GM19452 (cell line): ENCODE data around the gene TBC1D22A.

Source experiments
- ATAC-seq: cut with Tn5 transposase; IDR thresholded peaks from one replicate; pipeline ENCODE4 v1.9.1; 2021; ENCODE audit not compliant: unreplicated experiment

Gene TBC1D22A

DNA sequence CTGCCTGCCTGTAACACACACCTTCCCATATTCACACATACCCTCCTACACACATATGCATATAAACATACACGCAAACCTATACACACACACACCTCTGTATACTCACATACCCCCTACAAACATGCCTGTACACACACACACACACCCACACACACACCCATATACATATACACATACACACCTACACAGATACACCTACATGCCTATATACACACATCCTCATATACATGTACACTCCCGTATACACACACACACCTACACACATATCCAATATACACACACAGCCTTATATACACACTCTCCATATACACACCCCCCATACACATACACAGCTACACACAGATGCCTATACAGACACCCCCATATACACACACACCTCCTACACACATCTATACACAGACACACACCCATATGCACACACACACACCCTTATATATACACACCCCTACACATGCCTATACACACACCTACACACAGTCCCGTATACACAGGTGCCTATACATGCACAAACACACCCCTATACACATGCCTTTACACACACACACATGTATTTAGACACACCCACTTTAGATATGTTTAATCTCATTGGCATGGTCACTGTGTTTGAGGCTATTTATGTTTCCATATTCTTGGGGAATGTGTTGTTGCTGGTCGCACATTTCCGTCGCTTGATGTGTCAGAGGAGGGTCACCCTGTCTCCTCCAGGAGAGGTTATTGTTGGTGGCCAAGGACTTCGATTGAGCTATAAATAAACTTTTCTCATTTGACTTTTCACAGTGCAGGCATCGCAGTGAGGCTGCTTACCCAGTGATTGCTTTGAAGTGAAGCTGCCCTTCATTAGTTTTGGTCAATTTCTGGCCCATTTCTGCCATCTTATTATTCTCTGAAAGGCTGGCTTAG is 243.3 kb downstream of the TBC1D22A start:
- ATAC-seq, result no peak

DNA sequence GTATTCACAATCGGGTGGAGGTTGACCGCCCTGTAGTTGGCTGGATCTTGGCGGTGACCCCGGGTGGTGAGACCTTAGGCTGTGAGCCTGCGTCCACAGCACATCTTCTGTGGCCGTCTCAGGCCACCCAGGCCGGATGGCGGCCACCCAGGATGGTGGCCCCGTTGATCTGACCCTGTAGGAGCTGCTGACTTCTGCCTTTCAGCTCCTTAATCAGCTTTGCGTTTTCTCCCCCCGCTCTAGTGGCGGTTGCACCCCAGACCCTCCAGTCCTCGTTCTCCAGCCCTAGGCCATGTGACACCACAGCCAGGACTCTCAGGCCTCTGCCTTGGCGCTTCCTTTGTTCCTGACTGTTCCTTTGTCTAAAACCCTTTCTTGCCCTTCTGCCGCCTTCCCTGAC is 244.0 kb downstream of the TBC1D22A start:
- no peak for ATAC-seq

DNA sequence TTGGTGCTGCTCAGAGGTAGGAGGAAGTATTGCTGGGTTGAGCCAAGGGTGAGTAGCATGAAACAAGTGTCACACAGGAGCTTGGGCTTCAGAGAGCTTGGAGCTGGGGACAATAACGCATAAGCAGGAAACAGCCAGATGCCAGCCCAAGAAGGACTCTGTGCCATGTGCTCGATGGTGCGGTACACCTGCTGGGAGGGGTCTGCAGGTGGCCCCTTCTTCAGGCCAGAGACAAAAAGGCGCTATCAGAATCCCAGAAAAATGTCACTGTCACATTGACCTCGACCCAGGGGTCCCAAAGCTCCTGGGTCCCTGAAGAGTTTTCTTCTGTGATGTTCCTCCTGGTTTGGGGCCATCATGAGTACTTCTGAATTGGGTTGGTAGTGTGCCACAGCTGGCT is 244.4 kb downstream of the TBC1D22A start:
- ATAC-seq, result no peak

DNA sequence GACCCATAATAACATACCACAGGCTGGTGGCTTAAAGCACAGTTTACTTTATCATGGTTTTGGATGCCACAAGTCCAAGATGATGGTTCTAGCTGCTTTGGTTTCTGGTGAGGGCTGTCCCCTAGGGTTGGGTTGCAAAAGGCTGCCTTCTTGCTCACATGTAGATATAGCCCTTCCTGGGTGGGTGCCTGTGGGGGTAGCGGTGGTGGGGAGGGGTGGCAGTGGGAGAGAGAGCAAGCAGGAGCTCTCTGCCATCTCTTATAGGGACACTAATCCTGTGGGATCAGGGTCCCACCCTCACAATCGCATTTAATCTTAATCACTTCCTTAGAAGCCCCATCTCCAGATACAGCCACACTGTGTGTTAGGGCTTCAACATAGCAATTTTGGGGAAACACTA is 245.0 kb downstream of the TBC1D22A start:
- ATAC-seq, result no peak

DNA sequence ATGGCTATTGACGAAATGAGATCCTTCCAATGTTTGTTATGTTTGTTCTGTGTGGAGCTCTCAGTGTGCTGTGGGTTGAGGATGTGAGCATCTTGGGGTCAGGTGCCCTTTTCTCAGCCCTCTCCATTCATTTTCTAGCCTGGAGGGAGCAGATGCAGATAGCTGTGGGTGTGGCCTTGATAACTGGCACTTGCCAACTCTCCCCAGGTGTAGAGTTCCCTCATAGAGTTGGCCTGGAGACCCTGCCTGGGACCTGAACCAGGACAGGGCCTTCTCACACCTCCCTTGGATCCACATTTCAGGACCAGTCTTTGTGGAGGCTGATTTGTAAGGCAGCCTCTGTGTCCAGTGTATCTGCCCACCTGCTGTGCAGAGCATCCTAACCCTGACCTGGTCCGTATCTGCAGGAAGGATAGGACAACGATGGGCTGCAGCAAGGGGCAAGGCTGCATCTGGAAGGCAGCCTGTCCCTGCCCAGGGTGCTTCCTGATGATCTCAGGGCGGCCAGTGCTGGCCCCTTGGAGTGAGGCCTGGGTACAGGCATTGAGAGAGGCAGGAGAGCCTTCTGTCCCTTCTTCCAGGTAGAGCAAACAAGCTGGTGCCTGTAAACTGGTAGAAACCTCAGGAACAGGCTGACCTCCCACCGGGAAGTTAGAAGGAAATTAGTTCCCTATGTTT is 245.9 kb downstream of the TBC1D22A start:
- no peak for ATAC-seq

DNA sequence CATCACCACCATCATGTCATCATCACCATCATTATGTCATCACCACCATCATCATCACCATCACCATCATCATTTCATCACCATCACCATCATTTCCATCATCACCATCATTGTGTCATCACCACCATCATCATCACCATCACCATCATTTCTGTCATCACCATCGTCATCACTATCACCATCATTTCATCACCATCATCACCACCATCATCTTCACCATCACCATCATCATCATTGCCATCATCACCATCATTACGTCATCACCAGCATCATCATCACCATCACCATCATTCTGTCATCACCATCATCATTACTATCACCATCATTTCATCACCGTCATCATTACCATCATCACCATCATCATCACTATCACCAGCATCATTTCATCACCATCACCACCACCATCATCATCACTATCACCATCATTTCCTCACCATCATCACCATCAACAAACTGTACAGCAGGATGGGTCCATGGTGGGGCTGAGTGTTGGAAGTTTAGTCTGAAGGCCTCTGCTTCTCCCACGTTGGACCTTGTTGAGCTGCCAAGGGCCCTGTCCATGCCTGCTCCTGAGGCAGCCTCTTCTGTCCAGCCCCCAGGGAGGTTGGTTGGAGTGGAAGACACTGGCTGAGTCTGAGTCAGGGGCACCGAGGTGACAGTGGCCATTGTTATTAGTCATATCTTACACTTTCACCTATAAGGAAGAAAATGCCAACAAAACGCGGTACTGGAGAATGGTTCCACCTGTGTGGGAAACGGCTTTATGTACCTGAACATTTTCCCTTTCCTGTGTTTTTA is 247.1 kb downstream of the TBC1D22A start:
- ATAC-seq, result no peak

DNA sequence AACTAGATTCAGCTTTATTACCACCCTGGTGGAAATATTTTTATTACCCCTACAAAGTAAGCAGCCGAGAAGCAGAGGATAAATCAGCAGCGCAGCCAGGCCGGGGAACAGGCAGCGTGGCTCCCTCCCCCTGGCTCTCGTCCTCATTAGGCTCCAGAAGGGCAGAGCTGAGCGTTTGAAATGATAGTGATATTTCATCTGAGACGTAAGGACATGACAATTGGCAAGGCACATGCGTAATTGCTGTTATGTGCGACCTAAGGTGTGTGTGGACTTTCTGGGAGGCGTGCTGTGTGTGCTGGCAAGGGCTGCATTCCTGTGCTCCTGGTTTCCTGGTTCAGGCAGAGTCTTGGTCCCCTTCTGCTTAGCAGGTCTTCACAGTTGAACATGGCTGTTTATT is 247.8 kb downstream of the TBC1D22A start:
- ATAC-seq, result no peak

GRCh38 chr22:47011131-47011858 is 248.8 kb downstream of the TBC1D22A start:
- ATAC-seq, result no peak

GRCh38 chr22:47011859-47012258 is 249.4 kb downstream of the TBC1D22A start:
- no peak for ATAC-seq

DNA sequence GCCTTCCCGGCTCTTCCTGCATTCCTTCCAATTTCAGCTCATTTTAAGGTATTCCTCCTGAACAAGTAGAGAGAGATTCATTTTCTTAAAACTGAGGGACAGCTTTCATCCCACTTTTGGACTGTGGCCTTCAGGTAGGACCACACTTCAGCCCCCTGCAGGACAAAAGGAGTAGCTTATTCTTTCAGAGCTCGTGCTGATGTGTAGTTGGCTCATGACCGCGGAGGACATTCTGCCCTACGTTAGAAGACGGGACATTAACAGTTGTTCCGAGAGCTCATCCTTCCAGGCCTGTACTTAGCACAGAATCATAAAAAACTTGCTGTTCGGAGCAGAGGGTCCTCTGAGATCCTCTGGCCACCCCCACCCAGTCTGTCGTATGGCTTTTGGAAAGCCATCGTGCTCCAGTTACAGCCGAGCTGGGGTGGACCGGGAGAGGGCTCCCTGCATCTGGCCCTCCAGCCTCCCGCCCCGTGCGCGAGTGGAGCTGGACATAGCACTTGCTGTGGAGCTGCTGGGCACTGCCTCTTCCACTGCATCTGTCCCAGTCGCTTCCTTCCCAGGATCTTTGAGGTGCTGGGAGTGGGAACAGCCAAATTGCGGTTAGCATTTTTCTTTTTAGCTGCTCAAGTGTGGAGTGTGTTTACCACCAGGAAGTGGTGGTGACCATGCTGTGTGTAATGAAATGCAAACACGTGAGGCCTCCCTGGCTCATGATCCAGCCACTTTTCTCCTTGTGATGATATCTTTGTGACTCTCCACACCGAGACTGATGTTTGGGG is 250.3 kb downstream of the TBC1D22A start:
- no peak for ATAC-seq

DNA sequence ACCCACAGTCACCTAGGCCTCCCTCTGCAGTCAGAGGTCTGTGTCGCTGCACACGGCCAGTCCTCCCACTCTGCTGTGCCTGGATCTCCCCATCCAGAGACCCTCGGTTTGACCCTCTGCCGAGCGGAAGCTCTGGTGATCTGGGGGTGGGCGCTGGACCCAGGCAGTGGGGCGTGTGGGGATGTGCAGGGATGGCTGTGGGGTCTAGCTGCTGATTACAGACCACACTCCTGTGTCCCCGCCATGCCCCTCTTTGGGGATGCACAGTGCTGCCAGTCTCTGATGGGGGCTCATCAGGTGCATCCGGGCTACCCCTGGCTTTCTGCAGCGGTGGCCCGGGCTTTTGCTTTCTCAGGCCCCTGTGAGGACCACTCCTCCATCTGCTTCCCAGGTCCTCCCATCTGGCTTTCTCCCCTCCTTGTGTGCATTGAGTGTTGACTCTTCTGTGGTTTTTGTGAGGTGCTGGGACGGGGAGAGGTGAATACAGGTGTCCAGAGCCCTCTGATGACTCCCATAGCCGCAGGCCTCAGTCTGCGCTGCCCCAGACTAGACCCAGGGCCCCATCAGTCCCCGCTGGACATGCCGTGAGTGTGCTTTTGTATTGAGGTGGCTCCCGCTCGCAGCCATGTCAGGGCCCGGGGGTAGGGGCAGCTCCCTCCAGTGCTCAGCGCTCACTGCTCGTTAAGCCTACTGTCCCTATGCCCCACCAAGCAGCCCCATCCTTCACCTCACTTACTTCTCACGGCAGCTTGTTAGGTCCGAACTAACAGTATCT is 251.6 kb downstream of the TBC1D22A start:
- ATAC-seq, result no peak

- no peak for ATAC-seq
These were observed 252.3 kb downstream of the TBC1D22A start for GRCh38 chr22:47014636-47015345.

- ATAC-seq, result no peak
These were observed 253.2 kb downstream of the TBC1D22A start for GRCh38 chr22:47015589-47016178.

DNA sequence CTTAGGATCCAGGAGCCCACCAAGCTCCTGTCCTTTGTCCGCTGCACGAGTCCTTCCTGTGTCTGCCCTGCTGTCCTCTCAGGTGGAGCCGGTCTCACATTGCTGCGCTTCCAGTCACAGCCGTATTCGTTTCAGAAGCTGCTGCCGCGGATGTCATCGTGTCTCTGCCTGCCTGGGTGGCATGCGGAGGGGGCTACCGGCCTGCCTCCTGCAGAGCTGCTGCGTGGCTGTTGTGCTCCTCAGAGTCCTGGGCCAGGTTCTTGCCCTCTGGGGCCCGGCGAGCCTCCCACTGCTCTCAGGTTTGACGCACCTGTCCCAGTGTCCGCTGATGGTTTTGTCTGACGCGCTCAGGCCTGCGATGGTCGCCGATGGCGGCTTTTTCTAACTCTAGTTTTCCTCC is 254.2 kb downstream of the TBC1D22A start:
- ATAC-seq, result no peak

DNA sequence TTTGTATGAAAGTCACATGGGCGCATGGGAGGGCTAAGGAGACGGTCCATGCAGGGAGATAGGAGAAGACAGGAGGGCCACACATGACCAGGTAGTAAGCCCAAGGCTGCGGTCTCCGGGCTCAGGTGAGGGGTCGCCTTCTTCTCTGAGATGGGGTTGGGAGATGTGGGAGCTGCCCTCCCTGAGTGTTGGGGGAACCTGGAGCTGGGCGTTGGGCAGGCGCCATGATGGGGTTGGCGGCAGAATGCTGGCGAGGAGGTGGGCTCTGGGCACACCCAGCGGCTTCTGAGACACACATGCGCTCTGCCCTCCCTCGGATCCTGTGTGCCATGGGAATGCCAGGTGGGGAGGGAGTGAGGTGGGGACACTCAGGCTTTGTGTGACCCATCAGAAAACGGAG is 254.8 kb downstream of the TBC1D22A start:
- ATAC-seq, result no peak

GRCh38 chr22:47018010-47018910 is 255.8 kb downstream of the TBC1D22A start:
- ATAC-seq, result no peak

DNA sequence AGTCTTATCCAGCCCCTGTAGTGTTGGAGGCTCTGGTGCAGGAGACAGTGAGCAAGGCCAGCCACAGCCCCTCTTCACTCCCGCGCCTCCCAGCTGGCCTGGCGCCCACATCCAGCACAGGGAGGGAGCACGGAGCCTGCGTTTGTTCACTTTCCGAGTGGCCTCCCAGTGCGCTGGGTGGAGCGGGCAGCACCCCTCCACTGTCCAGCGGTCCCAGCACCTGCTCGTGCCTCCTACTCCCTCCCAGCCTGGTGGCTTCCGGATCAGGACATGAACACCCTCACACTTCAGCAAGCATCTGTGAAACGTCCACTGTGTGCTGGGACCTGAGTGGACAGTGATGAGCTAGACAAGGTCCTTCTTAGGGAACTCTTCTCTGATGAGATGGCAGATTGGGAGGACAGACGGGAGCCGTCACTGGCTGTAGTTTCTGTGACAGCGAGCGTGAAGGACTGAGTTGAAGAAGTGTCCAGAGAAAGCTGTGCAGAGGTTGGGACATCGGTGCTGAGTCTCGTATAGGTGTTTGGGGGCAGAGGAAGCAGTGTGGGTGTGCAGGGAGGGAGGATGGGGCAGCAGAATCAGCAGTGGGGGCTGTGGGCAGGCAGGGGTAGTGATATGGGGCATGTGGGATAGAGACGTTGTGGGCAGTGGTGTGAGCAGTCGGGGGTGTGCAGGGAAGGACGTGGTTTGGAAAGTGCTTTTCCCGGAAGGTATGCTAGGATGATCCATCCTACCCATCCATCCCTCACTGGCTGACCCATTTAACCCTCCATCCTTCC is 256.8 kb downstream of the TBC1D22A start:
- no peak for ATAC-seq
